HepG2 (cell line): ENCODE results near the gene MYO10. TPM values are rescaled to one million over a fixed set of nuclear protein-coding genes. Genes with fewer than 3 reads are reported as not detected.

ENCODE experiments used
- AHDC1 ChIP-seq: sonication (generic); formaldehyde crosslinking; IDR thresholded peaks from 2 replicates; pipeline ENCODE4 v1.5.1; 2020; ENCODE audit warnings: mild to moderate bottlenecking, missing genetic modification reagents, borderline replicate concordance
- AKAP8 ChIP-seq: sonication (generic); formaldehyde crosslinking; IDR thresholded peaks from 2 replicates; pipeline ENCODE4 v1.5.1; 2020; ENCODE audit warnings: mild to moderate bottlenecking, missing genetic modification reagents
- ATF4 ChIP-seq, 2 experiments: fragments of 450-650 bp in 1 of 2; sonication (generic) in 1 of 2; formaldehyde crosslinking; IDR thresholded peaks; 2 replicates each; pipeline versions ENCODE4 v1.5.0 to v1.8.0; 2020 to 2022; ENCODE audit warnings: mild to moderate bottlenecking in 1 of 2, missing genetic modification reagents in 1 of 2
- DZIP1 ChIP-seq: sonication (generic); formaldehyde crosslinking; IDR thresholded peaks from 2 replicates; pipeline ENCODE4 v1.5.0; 2020; ENCODE audit warnings: mild to moderate bottlenecking, missing genetic modification reagents
- GATAD2A ChIP-seq: IDR thresholded peaks from 2 replicates; pipeline ENCODE4 v1.6.1; 2016
- NCOA2 ChIP-seq: sonication (generic); formaldehyde crosslinking; IDR thresholded peaks from 2 replicates; pipeline ENCODE4 v1.8.0; 2022; ENCODE audit warnings: inconsistent platforms
- NCOA5 ChIP-seq: sonication (generic); formaldehyde crosslinking; IDR thresholded peaks from 2 replicates; pipeline ENCODE4 v1.4.0; 2020; ENCODE audit warnings: missing genetic modification reagents
- NONO ChIP-seq, 2 experiments: fragments of 450-650 bp in 1 of 2; sonication (generic) in 1 of 2; formaldehyde crosslinking in 1 of 2; IDR thresholded peaks in 1 of 2; conservative IDR thresholded peaks in 1 of 2; 2 replicates each; pipeline versions ENCODE4 v1.6.1 to v1.8.0; 2017 to 2022; ENCODE audit warnings: mild to moderate bottlenecking in 1 of 2, missing genetic modification reagents in 1 of 2, moderate library complexity in 1 of 2
- PBX3 ChIP-seq: sonication (generic); formaldehyde crosslinking; IDR thresholded peaks from 2 replicates; pipeline ENCODE4 v1.8.1; 2023; ENCODE audit warnings: missing genetic modification reagents, inconsistent platforms, borderline replicate concordance
- RCOR2 ChIP-seq: IDR thresholded peaks from 2 replicates; pipeline ENCODE4 v1.6.1; 2016; ENCODE audit warnings: missing biosample characterization, missing genetic modification reagents
- ZNF20 ChIP-seq: sonication (generic); formaldehyde crosslinking; IDR thresholded peaks from 2 replicates; pipeline ENCODE4 v1.4.0; 2020; ENCODE audit warnings: mild to moderate bottlenecking, moderate library complexity, missing genetic modification reagents
- ZNF550 ChIP-seq: sonication (generic); formaldehyde crosslinking; IDR thresholded peaks from 2 replicates; pipeline ENCODE4 v1.4.0; 2020; ENCODE audit warnings: mild to moderate bottlenecking, missing genetic modification reagents, borderline replicate concordance
- ZNF556 ChIP-seq: sonication (generic); formaldehyde crosslinking; IDR thresholded peaks from 2 replicates; pipeline ENCODE4 v1.4.0; 2020; ENCODE audit warnings: mild to moderate bottlenecking, missing genetic modification reagents, borderline replicate concordance
- ZNF800 ChIP-seq: sonication (generic); formaldehyde crosslinking; IDR thresholded peaks from 2 replicates; pipeline ENCODE4 v1.4.0; 2020; ENCODE audit warnings: missing genetic modification reagents
- ZSCAN21 ChIP-seq: sonication (generic); formaldehyde crosslinking; IDR thresholded peaks from 2 replicates; pipeline ENCODE4 v1.8.0; 2022; ENCODE audit warnings: mild to moderate bottlenecking, missing genetic modification reagents, moderate library complexity, borderline replicate concordance
- polyA plus RNA-seq, 8 experiments: library from polyadenylated mRNA; depleted of rRNA in 3 of 8; stranded (reverse) in 7 of 8; unstranded in 1 of 8; fragments of >200 nt; fragmentation: Illumina TruSeq in 4 of 8; extraction: Trizol in 4 of 8; gene quantifications; 2 replicates each; pipeline versions ENCODE4 v1.2.1 to v1.2.3, GENCODE V29; 2011 to 2016; ENCODE audit warnings: low read depth in 4 of 8, missing spikeins in 1 of 8, mixed read lengths in 1 of 8; ENCODE audit not compliant: insufficient read depth in 1 of 8
- total RNA-seq, 5 experiments: library from RNA; depleted of rRNA; stranded (reverse); fragments of >200 nt; fragmentation: Illumina TruSeq; extraction: Trizol; gene quantifications; 2 replicates each; pipeline ENCODE4 v1.2.3, GENCODE V29; 2016; ENCODE audit warnings: low read depth in 1 of 5

Gene MYO10
- total and polyA plus RNA-seq, 2 of the 13 experiments (the other 11 are each of a cell fraction or from before 2014, with no cell fraction given), result 4.5 to 14.0 TPM

- no peak for TF ChIP-seq ZSCAN21 (CRISPR knock-in tag)
- TF ChIP-seq ZNF550 (CRISPR knock-in tag), result no peak
- TF ChIP-seq ZNF800, result no peak
- peak; percentile 38; the same call in 1 of the 2 replicates for TF ChIP-seq NCOA2 (CRISPR knock-in tag)
- peak; percentile 77 for TF ChIP-seq GATAD2A
- TF ChIP-seq PBX3 (CRISPR knock-in tag), result no peak
- no peak for TF ChIP-seq NONO (IDR thresholded peaks at IDR 0.05)
- no peak for TF ChIP-seq NONO (CRISPR knock-in tag; conservative IDR thresholded peaks at IDR 0.05)
- no peak for TF ChIP-seq ZNF20 (CRISPR knock-in tag)
- no peak for TF ChIP-seq RCOR2 (CRISPR knock-in tag)
- no peak for TF ChIP-seq ZNF556 (CRISPR knock-in tag)
- TF ChIP-seq AKAP8, result no peak
- no peak for TF ChIP-seq NCOA5 (CRISPR knock-in tag)
- no peak for TF ChIP-seq DZIP1 (CRISPR knock-in tag)
- TF ChIP-seq AHDC1, result no peak
- peak in 1 of 2 experiments; percentile 95; a peak in 2 of 4 replicates for TF ChIP-seq ATF4 (CRISPR knock-in tag; IDR thresholded peaks at IDR 0.05)
Observed at GRCh38 chr5:16774806-16775205, 161.3 kb downstream of the MYO10 start (continued).
